ENCODE data around the gene MBD6. TPM values are rescaled to one million over a fixed set of nuclear protein-coding genes. Genes with fewer than 3 reads are reported as not detected.
"Not testable (repeated sequence)": the region's sequence is repeated elsewhere in the genome, so short reads cannot be mapped to it uniquely, and the experiment has no call there.

The MBD6 gene
- total RNA-seq, 1 experiment from 2014 or later = 1.5 TPM

DNA sequence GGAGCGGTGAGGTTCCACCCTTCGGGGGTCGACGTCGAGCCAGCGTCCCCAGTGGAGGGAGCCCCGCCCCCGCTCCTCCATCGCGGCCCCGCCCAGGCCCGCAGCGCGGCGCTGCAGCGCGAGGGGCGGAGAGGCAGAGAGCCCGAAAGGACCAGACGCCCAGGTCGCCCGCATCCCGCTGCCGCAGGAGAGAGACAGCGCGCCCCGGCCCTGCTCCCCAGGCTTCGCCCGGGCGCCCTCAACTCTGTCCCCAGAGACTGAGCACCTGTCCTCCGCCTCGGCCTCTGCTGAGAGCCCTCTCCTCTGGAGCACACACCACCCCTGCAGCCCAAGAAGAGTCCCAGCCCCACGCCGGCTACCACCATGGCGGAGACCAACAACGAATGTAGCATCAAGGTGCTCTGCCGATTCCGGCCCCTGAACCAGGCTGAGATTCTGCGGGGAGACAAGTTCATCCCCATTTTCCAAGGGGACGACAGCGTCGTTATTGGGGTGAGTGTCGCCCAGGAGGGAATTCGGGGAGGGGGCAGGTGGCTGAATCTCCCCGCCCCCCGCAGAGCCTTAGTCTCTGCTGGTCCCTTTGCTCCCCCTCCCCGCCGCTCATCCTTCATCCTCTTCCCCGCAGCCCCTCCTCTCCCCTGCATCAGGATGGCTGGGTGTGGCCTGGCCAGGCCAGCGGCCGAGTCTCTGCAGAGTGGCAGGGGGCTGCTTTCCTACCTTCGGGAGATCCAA, 27.5 kb downstream of the MBD6 start, which contains the start of gene KIF5A:
Gene KIF5A (plus strand): TSS at position 136 of the 732 bp plus-strand sequence. CDS start 228 bp downstream, at position 364.
- no peak for DNase-seq (ENCODE audit: low spot score)

DNA sequence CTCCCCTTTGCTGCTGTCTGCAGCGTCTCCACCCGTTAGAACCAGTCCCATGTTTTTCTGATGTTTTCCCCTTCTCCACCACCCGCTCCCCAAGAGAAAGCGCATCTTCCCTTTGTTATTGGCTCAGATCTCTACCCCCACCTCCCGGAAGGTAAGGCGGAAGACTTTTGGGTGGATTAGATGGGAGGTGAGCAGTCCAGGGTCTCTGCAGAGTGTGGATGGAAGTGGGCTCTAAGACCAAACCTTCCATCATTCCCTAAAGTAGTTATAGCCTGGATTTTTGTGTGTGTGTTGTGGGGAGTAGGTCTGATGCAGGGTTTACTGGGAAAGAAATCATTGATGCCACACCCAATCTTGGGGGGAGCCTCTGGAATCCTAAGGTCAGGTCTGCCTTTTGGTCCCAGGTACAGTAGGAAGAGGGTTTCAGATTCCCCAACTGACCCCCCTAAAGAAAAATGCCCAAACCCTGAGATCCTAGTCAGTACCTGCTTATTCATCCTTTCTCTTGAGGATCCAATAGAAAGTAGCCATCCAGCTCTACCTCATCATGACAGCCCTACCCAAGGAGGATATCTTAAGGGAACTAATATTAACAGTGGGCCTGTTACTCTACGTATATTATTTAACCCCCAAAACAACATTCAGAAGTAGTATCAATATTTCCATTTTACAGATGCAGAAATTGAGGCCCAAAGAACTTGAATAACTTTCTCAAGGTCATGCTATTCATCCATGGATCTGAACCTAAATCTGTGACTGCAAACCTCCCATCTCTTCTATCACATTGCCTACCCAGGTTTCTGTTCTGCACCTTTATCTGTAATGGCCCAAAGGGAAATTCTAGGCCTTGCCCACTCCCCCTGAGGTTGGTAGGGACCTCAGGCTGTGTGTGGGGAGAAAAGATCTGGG, 28.3 kb downstream of the MBD6 start:
- no peak for DNase-seq (ENCODE audit: low spot score)

- DNase-seq (ENCODE audit: low spot score) = no peak
Observed at GRCh38 chr12:57551637-57552305, 29.1 kb downstream of the MBD6 start.

DNA sequence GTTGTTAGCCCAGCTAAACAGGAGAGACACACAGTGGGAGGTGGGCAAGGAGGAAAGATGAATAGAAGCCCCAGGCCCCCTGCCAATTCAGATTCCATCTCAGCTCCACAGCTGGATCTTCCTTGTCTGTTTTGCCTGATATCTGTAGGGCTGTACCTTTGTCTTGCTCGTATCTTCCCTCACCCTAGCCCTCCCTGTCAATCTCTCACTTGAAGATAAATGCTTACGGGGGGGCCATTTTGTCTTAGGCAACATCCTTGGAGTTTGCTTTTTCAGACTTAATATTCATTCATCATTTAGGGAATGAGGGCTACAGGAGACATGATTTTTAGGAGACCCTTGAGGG, 29.7 kb downstream of the MBD6 start:
- no peak for DNase-seq (ENCODE audit: low spot score)

GRCh38 chr12:57552835-57553313, 30.2 kb downstream of the MBD6 start:
- no peak for DNase-seq (ENCODE audit: low spot score)

- no peak for DNase-seq (ENCODE audit: low spot score)
Observed at GRCh38 chr12:57553343-57554202, 30.9 kb downstream of the MBD6 start.

GRCh38 chr12:57554453-57554852, 31.8 kb downstream of the MBD6 start:
- no peak for DNase-seq (ENCODE audit: low spot score)

DNA sequence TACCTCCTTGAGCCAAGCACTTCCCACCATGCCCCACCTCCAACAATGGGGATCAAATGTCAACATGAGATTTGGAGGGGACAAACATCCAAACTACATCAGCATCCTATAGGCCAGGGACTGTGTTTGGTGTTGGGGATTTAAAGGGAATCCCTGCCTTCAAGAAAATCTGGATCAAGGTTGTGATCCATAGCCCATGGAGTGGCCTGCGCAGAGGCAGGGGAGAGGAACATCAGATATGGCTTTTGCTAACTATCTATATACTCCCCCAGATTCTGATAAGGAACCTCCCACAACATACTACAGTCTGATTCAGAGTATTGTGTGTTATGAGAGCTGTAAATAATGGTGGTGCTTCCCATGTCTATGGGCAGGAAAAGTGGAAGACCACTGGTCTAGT, 32.3 kb downstream of the MBD6 start:
- no peak for DNase-seq (ENCODE audit: low spot score)

DNA sequence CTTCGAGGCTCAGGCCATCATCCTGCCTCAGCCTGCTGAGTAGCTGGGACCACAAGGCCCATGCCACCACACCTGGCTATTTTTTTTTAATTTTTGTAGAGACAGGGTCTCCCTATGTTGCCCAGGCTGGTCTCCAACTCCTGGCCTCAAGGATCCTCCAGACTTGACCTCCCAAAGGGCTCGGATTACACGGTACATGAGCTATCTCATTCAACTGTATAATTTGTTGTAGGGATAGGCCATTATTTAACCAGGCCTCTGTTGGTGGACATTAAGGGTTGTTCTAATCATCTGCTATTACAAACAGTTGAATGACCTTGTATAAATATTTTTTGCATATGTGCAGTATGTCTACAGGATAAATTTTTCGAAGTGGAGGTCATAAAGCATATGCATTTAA, 36.2 kb downstream of the MBD6 start:
- no peak for DNase-seq (ENCODE audit: low spot score)

- DNase-seq (ENCODE audit: low spot score) = no peak
Observed at GRCh38 chr12:57560516-57560915, 37.9 kb downstream of the MBD6 start.

- DNase-seq (ENCODE audit: low spot score) = not testable (repeated sequence)
Observed at GRCh38 chr12:57561117-57561516, 38.5 kb downstream of the MBD6 start.

DNA sequence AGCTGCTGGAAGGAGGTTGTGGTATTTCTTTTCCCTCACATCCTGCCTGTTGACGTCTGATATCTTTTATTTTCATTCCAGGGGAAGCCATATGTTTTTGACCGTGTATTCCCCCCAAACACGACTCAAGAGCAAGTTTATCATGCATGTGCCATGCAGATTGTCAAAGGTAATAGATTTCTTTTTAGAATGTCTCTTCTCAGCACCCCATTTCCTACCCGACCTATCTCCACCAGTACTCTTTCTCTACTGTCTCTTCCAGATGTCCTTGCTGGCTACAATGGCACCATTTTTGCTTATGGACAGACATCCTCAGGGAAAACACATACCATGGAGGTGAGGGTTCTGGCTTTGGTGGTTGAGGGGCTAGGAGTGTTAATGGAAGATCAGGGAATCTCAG, 40.7 kb downstream of the MBD6 start:
- no peak for DNase-seq (ENCODE audit: low spot score)

DNA sequence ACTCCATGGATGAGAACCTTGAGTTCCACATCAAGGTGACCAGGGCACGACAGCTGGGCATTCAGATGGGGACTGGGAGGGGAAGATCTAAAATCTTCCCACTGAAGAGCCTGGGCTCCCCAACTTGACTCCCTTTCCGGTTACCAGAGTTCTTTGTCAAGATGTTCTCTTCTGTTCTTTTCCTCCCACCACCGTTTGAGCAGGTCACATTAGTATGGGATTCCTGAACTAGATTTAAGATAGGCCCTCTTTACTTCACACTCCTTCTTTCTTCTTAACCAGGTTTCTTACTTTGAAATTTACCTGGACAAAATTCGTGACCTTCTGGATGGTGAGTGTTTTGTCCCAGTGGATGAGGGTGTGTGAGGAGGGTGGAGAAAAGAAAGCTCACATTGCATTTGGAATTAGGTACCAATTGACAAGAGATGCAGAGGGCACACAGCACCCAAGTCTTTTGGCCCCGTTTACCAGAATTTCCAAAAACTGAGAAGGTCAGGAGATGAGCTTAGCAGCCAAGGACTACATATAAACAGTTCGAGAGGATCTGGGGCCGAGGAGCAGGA, 41.6 kb downstream of the MBD6 start:
- no peak for DNase-seq (ENCODE audit: low spot score)

GRCh38 chr12:57568838-57569237, 46.2 kb downstream of the MBD6 start:
- no peak for DNase-seq (ENCODE audit: low spot score)

- no peak for DNase-seq (ENCODE audit: low spot score)
Observed at GRCh38 chr12:57569858-57570257, 47.2 kb downstream of the MBD6 start.

GRCh38 chr12:57570438-57570837, 47.8 kb downstream of the MBD6 start:
- DNase-seq (ENCODE audit: low spot score) = not testable (repeated sequence)

GRCh38 chr12:57571926-57572762, 49.5 kb downstream of the MBD6 start:
- DNase-seq (ENCODE audit: low spot score) = no peak

- DNase-seq (ENCODE audit: low spot score) = no peak
Observed at GRCh38 chr12:57574795-57575194, 52.2 kb downstream of the MBD6 start.

DNA sequence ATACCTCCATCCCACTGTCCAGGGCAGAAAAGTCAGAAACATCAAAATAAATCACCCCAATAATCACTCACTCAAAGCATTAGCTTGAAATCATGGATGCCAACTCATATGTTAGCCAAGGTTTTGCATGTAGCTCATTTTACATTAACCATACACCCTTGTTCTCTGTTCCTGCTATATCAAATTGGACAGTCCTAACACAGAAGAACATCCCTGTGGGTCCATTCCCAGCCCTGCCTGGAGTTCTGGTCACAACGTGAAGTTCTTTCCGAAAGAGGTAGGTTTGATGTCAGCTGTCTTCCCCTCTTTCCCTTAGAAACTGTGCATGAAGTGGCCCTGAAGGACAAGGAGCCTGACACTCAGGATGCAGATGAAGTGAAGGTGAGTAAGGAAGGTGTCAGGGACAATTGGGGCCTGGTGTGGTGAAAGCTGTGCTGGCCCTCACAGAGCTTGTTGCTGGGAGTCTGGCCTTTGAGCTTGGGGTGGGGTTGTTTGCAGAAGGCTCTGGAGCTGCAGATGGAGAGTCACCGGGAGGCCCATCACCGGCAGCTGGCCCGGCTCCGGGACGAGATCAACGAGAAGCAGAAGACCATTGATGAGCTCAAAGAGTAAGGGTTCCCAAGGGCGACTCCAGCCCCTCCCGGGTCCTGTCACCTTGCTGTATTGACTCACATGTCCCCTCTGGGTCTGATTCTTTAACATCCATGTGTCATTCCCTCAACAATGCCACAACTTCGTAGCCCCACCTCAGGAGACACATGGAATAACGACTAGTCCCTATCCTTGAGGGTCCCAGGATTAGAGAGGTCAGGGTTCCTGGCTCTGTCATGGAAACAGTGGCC, 53.4 kb downstream of the MBD6 start:
- DNase-seq (ENCODE audit: low spot score) = no peak

Data from H4 (cell line).